NCI-H748 (cell line): ENCODE data around the gene SEC62.
A peak's percentile ranks its signal among the peaks of the same experiment; 100 is the strongest.

ENCODE experiments used
- DNase-seq: peaks from one replicate; lab custom pipeline; 2025; ENCODE audit not compliant: unreplicated experiment; lab: John Stamatoyannopoulos, UW

SEC62 gene

GRCh38 chr3:169966428-169966950, at the start of gene SEC62:
Gene SEC62, plus strand, starts transcription at chr3:169966807. Its CDS starts 16 bp downstream, at chr3:169966823.
- DNase-seq, result peak; percentile 92

GRCh38 chr3:169923189-169923588, 43.4 kb upstream of the SEC62 start:
- DNase-seq, result peak; percentile 60

GRCh38 chr3:169923831-169924230, 42.8 kb upstream of the SEC62 start:
- no peak for DNase-seq

GRCh38 chr3:169929830-169930519, 36.6 kb upstream of the SEC62 start:
- DNase-seq, result no peak

- DNase-seq, result no peak
These were observed 35.8 kb upstream of the SEC62 start for GRCh38 chr3:169930843-169931242.

DNA sequence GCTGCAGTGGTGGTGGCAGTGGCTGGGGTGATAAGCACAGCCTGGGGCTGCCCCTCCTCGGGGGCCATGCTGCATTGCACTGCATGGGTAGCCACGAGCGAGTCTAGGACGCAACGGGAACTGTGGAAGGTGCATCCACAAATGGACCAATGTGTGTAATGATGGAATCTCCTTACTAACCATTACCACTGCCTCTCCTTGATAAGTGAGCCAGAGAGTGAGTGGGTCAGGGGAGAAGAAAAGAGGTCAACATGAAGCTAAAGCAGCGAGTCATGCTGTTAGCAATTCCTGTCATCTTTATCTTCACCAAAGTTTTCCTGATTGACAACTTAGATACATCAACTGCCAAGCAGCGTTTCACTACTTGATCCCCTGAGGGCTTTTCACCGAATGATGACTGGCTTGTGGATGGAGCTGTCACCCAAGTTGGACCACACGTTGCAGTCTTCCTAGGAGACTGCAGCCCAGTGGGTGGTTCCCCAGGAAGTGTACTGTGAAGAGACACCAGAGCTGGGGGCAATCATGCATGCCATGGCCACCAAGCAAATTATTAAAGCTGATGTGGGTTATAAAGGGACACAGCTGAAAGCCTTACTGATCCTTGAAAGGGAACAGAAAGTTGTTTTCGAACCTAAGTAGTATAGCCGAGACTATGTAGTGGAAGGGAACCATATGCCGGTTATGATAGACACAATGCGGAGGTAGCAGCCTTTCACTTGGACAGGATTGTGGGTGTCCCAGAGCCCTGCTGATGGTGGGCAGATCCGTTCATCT, 34.7 kb upstream of the SEC62 start:
- no peak for DNase-seq

DNA sequence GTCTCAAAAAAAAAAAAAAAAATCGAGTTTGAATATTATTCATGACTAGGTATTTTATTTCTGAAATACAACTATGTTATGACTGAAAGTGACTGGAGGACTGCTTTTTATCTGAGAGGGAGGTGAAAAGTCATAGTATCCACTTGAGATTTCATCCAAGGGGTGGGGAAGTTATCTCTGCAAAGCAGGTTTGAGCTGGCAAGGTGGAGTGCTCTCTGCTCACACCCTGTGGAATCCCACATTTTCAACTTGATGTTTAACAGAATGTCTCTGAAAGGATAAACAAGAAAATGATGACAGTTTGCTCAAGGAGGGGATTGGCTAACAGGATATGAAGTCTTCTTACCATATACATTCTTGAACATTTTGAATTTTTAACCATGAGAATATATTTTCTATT, 27.3 kb upstream of the SEC62 start:
- no peak for DNase-seq

DNA sequence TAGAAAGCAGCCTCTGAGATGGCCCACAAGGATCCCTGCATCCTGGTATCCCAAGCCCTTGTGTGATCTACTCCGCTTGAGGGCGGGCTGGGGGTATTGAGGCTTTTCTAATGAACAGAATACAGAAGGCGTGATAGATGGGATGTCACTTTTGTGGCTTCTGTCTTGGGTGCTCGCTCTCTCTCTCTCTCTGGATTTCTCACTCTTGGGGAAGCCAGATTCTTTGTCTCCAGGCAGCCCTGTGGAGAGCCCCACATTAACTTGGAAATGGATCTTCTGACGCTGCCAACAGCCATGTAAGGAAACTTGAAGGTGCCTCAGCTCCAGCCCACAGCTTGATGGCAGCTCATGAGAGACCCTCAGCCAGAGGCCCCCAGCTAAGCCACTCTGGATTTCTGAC, 26.9 kb upstream of the SEC62 start:
- DNase-seq, result no peak

GRCh38 chr3:169940470-169941181, 26.0 kb upstream of the SEC62 start:
- DNase-seq, result peak; percentile 33

- DNase-seq, result no peak
These were observed 21.3 kb upstream of the SEC62 start for GRCh38 chr3:169945313-169945712.

DNA sequence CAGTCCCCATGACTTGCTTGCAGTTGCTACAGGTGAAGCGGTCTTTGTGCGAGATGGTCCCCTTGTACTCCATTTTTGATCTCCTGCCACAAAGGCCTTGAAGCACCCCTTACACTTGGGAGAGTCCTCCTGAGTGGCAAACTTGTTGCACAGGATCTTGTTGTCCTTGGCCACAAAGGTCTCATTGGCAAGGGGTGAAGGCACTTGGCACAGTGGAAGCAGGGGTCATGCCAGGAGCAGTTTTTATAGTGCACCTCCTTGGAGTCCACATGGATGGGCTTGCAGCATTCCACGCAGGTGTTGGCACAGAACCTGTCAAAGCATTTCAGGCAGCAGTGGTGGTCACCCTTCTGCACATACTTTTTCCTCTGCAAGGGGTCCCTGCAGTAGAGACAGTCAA, 20.3 kb upstream of the SEC62 start:
- no peak for DNase-seq

GRCh38 chr3:169948559-169949448, 17.8 kb upstream of the SEC62 start:
- DNase-seq, result peak; percentile 39

GRCh38 chr3:169952045-169952444, 14.6 kb upstream of the SEC62 start:
- no peak for DNase-seq

DNA sequence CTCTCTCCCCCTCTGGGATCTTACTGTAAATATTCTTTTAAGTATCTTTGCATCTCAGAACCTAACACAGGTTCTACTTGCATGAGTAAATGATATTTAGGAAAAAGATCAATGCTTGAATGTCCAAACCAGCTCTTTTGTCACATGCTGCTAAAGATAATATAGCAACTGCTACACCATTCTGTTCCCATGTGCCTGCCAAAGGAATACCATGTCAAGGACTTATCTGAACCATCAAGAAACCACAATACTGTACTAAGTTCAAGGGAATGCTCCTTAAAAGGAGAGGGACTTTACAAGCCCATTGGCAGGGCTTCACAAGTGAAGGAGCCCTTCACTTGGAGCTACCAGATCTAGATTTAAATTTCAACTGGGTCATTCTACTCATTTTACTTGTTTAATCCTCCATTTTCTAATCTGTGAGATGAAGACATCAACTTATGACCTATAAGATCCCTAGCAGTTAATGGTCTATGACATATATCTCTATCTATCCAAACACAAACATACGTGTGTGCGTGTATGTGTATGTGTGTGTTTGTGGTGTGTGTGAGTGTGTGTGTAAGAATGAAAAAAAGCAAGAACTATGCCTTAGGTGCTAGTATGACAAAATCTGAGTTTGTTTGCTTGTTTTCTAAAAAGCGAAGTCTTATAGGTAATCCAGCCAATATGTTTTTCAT, 13.0 kb upstream of the SEC62 start:
- no peak for DNase-seq

GRCh38 chr3:169954142-169954756, 12.4 kb upstream of the SEC62 start:
- DNase-seq, result no peak

DNA sequence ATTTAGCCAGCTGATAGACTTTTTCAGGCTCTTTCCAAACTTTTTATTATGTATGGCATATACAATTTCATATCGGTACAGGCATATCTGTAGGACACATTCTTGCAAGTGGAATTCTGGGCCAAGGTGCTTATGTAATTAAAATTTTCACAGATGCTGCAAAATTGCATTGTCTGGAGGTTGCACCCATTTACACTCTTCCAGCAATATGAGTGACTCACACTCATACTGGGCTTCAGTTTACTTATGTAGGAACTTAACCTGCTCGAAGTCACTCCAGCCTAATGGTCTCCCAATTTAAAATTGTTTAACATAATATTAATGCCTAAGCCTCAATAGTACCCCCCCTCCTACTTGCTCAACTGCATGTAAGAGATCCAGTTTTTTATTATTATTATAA, 11.2 kb upstream of the SEC62 start:
- no peak for DNase-seq

- no peak for DNase-seq
These were observed 2.4 kb upstream of the SEC62 start for GRCh38 chr3:169964176-169964575.

DNA sequence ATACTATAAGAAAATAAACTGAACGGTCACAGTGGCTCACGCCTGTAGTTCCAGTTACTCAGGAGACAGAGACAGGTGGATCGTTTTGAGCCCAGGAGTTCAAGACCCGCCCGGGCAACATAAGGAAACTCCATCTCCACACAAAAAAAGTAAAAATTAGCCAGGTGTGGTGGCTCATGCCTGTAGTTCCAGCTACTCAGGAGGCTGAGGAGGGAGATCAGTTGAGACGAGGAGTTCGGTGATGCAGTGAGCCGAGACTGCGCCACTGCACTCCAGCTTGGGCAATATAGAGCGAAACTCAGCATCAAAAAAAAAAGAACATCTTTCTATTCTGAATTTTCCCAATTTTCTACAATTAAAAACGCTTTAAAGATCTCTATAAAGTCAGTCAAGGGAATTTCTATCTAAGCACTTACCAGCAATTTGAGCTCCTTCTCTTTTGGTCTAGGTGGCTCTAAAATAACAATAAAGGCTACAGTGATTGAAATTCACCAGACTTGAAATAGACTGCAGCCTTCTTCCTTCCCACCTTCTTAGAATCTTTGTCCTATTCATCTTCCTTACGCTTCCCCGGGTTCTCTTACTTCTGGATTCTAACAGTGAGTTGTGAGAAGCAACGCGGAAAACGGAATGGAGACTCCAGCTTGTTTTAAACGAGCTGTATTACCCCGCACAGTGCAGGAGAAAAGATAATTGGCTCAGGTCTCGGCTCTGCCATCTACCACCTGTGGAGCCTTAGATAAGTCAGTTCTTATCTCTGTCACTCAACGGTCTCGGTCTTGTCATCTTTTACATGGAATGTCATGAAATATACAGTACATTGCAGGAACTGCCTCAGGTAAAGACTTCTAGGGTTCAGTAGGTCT, 812 bp upstream of the SEC62 start:
- DNase-seq, result peak; percentile 57
